HG03575 (cell line): ENCODE results near the gene PSMA1.
"Not testable (repeated sequence)": the region's sequence is repeated elsewhere in the genome, so short reads cannot be mapped to it uniquely, and the experiment has no call there.

ENCODE experiments used
- ATAC-seq: cut with Tn5 transposase; IDR thresholded peaks from one replicate; pipeline ENCODE4 v1.9.1; 2021; ENCODE audit not compliant: unreplicated experiment, insufficient number of reproducible peaks, low FRiP score; ENCODE audit errors: extremely low read depth

The PSMA1 gene

DNA sequence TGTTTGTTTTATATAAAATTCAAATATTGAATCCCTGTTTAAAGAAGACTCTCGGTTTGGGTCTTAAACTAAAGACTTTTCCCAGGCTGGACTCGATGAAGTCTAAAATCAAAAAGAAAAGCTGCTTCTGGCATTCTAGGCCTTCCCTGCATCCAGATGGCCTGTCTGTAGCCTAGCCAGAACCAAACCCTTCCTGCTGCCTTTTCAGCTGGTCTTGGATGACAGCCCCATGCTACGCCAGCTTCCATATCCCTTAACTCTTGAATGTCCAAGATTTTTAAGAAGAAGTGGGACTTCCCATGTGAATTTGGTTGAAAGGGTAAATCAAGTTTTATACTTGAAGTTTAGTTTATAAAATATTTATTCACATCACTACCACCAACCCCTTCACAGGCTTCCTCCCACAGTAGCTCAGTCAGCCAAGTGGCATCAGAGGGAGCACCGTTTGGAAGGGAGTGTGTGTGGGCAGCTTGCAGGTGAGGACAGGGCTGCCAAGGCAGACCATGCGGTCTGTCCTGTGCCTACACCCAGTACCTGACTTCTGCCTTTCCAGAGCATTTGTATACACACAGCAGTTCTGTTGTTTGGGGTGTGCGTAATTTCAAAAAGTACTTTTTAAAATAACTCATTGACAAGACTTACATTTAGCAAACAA is 18.2 kb upstream of the PSMA1 start:
- no peak for ATAC-seq

- peak; percentile 64 for ATAC-seq
These were observed 17.0 kb upstream of the PSMA1 start for GRCh38 chr11:14537134-14537599.

DNA sequence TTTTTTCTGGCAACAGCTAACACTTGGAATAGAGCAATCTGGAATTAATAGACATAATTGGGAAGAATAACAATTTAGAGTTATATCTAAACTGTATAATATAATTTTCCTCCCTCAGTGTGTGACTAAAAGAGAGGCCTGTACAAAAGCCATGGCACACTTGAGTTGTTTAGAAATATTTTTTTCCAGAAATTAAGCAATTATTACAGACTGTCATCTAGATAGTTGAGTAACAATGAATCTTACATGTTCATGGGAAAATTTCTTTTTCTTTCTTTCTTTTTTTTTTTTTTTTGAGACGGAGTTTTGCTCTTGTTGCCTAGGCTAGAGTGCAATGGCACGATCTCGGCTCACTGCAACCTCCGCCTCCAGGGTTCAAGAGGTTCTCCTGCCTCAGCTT is 15.0 kb upstream of the PSMA1 start:
- ATAC-seq: not testable (repeated sequence)

DNA sequence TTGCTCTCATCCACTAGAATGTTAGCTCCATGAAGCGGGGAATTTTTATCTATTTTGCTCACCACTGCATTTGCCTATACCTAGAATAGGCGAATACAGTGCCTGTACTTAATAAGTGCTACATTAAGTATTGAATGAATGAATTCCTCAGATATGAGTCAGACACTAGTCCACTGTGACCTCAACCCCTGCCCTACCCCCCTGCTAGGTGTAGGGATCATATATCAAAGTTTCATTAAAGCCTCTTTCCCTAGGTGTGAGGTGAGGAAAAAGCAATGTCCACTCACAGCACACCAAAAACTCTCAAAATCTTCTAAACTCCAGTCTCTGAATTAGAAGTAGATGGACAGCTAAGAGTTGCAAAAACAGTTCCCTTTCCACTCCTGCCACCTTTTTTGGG is 9.8 kb upstream of the PSMA1 start:
- no peak for ATAC-seq

DNA sequence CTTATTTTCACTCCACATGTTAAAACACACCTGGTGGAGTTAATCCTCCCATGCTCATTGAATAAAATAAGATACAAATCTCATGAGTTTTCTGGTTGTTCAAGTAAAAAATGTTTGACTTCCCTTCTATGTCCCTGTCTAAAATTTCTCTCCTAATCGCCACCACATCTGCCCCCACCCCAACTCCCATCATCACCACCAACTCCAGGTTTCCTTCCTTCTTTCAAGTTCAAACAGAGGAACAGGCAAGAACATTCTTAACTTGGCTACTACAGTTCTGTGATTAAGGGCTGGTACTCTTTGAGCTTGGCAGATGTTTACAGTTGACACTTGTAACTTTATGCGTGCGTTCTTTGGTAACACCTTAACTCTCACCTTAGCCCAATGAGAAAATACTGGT is 9.1 kb upstream of the PSMA1 start:
- ATAC-seq: no peak

GRCh38 chr11:14522801-14523200 is 2.6 kb upstream of the PSMA1 start:
- no peak for ATAC-seq

GRCh38 chr11:14522245-14522644 is 2.1 kb upstream of the PSMA1 start:
- ATAC-seq: no peak

DNA sequence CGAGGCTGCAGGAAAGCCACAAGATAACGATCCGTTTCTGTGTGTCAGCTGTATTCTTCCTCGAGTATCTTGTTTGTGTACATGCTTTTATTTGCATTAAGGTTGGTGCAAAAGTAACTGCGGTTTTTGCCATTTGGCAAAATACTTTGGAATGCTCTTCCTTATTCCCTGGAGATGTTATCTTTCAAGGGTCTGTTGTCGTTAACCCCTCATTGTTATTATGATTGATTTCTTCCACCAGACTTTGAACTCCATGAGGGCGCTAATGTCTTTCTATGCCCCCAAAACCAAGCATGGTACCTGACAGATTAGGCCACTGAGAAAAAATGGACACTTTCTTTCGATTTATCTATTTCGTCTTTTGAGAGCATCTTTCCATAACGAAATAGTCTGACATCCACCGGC is 563 bp upstream of the PSMA1 start:
- ATAC-seq: no peak

GRCh38 chr11:14519597-14519916 is 629 bp downstream of the PSMA1 start:
- no peak for ATAC-seq

- ATAC-seq: no peak
These were observed 1.4 kb downstream of the PSMA1 start for GRCh38 chr11:14518820-14519219.

- no peak for ATAC-seq
These were observed 6.4 kb downstream of the PSMA1 start for GRCh38 chr11:14513800-14514199.

GRCh38 chr11:14506532-14506931 is 13.7 kb downstream of the PSMA1 start:
- ATAC-seq: no peak

DNA sequence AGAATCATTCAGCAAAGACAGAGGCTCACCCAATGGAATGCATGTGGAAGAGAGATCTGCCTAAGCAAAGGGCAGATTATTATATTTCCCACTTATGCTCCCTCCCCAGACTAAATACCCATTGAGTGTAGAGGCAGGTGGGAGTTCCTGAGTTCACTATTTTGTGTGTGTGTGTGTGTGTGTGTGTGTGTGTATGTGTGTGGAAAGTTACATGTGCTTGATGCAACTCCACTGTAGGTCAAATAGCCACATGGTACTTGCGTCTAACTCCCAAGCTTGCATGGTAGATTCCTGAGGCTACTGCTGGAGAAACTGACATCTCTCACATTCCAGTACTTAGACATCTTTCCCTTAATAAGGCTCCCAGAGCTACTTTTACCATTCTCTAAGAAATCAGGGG is 17.2 kb downstream of the PSMA1 start:
- ATAC-seq: no peak

- ATAC-seq: no peak
These were observed 18.1 kb downstream of the PSMA1 start for GRCh38 chr11:14502039-14502438.

- ATAC-seq: no peak
These were observed 20.0 kb downstream of the PSMA1 start for GRCh38 chr11:14500181-14500651.

- ATAC-seq: peak; percentile 57
These were observed 20.5 kb downstream of the PSMA1 start, which contains the start of gene COPB1 for GRCh38 chr11:14499560-14500180. COPB1 (minus strand) TSS chr11:14499811; CDS start chr11:14498928, 883 bp downstream.

DNA sequence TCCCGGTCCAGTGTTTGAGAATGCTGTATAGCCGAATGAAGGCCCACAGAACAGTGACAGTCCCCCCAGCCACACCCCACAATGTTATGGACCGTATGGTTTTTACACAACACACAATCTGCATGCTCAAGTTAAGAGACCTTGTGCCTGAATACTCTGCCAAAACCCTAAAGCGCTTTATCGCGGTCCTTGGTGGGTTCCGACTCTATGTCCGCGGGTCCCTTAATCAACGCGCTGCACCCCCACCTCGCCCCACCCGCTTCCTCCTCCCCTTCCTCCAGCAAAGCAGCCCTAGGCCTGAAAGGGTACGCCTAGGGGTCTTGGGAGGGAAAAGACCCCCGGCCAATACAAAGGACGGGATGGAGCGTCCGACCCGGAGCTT is 21.0 kb downstream of the PSMA1 start:
- ATAC-seq: no peak

GRCh38 chr11:14480716-14481115 is 39.5 kb downstream of the PSMA1 start:
- no peak for ATAC-seq

- ATAC-seq: no peak
These were observed 49.1 kb downstream of the PSMA1 start for GRCh38 chr11:14471127-14471526.

DNA sequence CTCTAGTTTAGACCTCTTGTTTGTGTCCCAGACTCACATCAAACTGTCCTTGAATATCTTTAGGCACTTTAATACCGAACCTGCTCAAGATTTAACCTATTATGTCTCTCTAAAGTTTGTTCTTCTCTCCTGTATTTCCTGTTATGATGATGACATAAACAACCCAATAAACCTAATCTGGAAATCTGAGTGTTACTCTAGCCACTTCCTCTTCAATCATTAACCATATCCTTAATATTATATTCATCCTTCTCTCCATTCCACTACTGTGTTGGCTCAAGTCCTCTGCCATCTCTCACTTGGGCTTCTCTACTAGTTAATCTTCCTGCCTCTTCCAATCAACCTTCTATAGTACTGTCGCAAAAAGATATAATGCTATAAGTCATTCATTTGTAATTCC is 56.6 kb downstream of the PSMA1 start:
- ATAC-seq: no peak

DNA sequence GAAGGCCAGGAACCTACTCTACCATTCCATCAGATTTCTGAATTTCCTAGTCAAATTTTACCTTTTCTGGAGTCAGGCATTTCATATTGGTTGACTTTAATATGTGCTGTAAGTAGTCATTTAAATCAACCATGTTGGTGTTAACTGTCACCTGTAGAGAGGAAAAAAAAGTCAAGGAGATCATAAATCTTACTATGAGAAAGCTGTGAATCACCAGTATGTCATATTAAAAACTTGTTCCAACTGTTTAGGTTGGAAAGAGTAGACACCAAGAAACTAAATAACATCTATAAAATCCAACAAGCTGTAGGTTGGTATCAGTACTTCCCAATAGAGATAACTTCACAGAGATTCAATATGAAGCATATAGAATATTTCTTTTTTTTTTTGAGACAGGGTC is 60.0 kb downstream of the PSMA1 start:
- ATAC-seq: no peak
